OCI-LY3 (cell line): ENCODE data around the gene KIF1B.

Experiments
- CTCF ChIP-seq: fragments of 200-600, 300-600 bp; sonication (generic); IDR thresholded peaks from 2 replicates; pipeline ENCODE4 v1.5.1; 2014; ENCODE audit warnings: antibody characterized with exemption, low read length, low read depth
- EZH2phosphoT487 ChIP-seq: fragments of 200-600 bp; shearing (Covaris generic); IDR thresholded peaks from 2 replicates; pipeline ENCODE4 v1.6.1; 2018; ENCODE audit warnings: antibody characterized with exemption, mixed run types, low read depth

GRCh38 chr1:10188133-10188650 lies 22.2 kb upstream of the KIF1B start:
- TF ChIP-seq CTCF (no peak), EZH2phosphoT487 (no peak)
